GM12878 (cell line): ENCODE results near the gene RASA4B. TPM values are rescaled to one million over a fixed set of nuclear protein-coding genes. Genes with fewer than 3 reads are reported as not detected.

ENCODE experiments used
- BCL11A ChIP-seq: IDR thresholded peaks from 2 replicates; pipeline ENCODE4 v1.6.1; 2011; ENCODE audit warnings: low read depth, low read length
- HCFC1 ChIP-seq: fragments of 150-350 bp; IDR thresholded peaks from 2 replicates; pipeline ENCODE4 v1.6.1; 2014; ENCODE audit warnings: low read length
- IKZF1 ChIP-seq: fragments of 450-650 bp; conservative IDR thresholded peaks from 2 replicates; pipeline ENCODE4 v1.6.1; 2017; ENCODE audit warnings: antibody characterized with exemption, mild to moderate bottlenecking
- KLF5 ChIP-seq: fragments of 450-650 bp; IDR thresholded peaks from 2 replicates; pipeline ENCODE4 v1.6.1; 2014; ENCODE audit warnings: mild to moderate bottlenecking; ENCODE audit not compliant: partially characterized antibody
- MYC ChIP-seq: IDR thresholded peaks from 2 replicates; pipeline ENCODE4 v1.6.1; 2011; ENCODE audit warnings: mild to moderate bottlenecking, low read length, moderate library complexity, inconsistent platforms; ENCODE audit not compliant: insufficient read depth, insufficient replicate concordance, insufficient read length, severe bottlenecking
- NR2F1 ChIP-seq: fragments of 450-650 bp; conservative IDR thresholded peaks from 2 replicates; pipeline ENCODE4 v1.6.1; 2017; ENCODE audit warnings: mild to moderate bottlenecking
- RELA ChIP-seq: fragments of 450-650 bp; IDR thresholded peaks from 2 replicates; pipeline ENCODE4 v1.8.0; 2014; ENCODE audit warnings: borderline replicate concordance; ENCODE audit not compliant: partially characterized antibody
- ZBED1 ChIP-seq: IDR thresholded peaks from 2 replicates; pipeline ENCODE4 v1.6.1; 2016; ENCODE audit warnings: borderline replicate concordance
- ZNF207 ChIP-seq: fragments of 450-650 bp; IDR thresholded peaks from 2 replicates; pipeline ENCODE4 v1.6.1; 2014; ENCODE audit warnings: antibody characterized with exemption, mild to moderate bottlenecking, borderline replicate concordance
- ZNF384 ChIP-seq: IDR thresholded peaks from 2 replicates; pipeline ENCODE4 v1.6.1; 2012; ENCODE audit warnings: low read depth, mild to moderate bottlenecking, low read length, improper control_type of control experiment, borderline replicate concordance
- ZNF687 ChIP-seq: fragments of 450-650 bp; IDR thresholded peaks from 2 replicates; pipeline ENCODE4 v1.6.1; 2017; ENCODE audit warnings: mild to moderate bottlenecking, moderate library complexity
- polyA plus RNA-seq, 11 experiments: library from polyadenylated mRNA; depleted of rRNA in 4 of 11; unstranded in 6 of 11; stranded (reverse) in 5 of 11; fragments of >200 nt; fragmentation: Nextera tagmentation in 4 of 11; fragmentation: Illumina TruSeq in 1 of 11; extraction: Ambion mirVana in 4 of 11; extraction: Trizol in 1 of 11; gene quantifications; 1 replicate in 1 of 11; 2 replicates in 10 of 11; pipeline versions ENCODE4 v1.2.1 to v1.2.3, GENCODE V29; 2011 to 2016; ENCODE audit warnings: inconsistent platforms in 2 of 11, missing spikeins in 2 of 11, low read depth in 1 of 11
- total RNA-seq, 4 experiments: library from RNA; depleted of rRNA in 3 of 4; stranded (reverse); fragments of >200 nt in 3 of 4; fragmentation: Illumina TruSeq in 1 of 4; extraction: Trizol in 1 of 4; gene quantifications; 2 replicates each; pipeline versions ENCODE4 v1.2.1 to v1.2.3, GENCODE V29; 2013 to 2021

RASA4B gene
- total and polyA plus RNA-seq, 10 of the 15 experiments (the other 5 are each of a cell fraction or from before 2014, with no cell fraction given), result 0.10 to 16.4 (median 6.4) TPM

GRCh38 chr7:102450242-102450641, 67.3 kb downstream of the RASA4B start (continued):
- no peak for TF ChIP-seq MYC
- TF ChIP-seq NR2F1, result no peak
- TF ChIP-seq ZNF207, result no peak
- TF ChIP-seq ZNF384, result no peak
- no peak for TF ChIP-seq RELA
- TF ChIP-seq IKZF1, result no peak
- TF ChIP-seq KLF5, result no peak
- TF ChIP-seq ZNF687, result no peak
- TF ChIP-seq BCL11A, result no peak
- TF ChIP-seq HCFC1, result no peak
- TF ChIP-seq ZBED1, result no peak
